ENCODE results near the gene SCAMP3.

The SCAMP3 gene

DNA sequence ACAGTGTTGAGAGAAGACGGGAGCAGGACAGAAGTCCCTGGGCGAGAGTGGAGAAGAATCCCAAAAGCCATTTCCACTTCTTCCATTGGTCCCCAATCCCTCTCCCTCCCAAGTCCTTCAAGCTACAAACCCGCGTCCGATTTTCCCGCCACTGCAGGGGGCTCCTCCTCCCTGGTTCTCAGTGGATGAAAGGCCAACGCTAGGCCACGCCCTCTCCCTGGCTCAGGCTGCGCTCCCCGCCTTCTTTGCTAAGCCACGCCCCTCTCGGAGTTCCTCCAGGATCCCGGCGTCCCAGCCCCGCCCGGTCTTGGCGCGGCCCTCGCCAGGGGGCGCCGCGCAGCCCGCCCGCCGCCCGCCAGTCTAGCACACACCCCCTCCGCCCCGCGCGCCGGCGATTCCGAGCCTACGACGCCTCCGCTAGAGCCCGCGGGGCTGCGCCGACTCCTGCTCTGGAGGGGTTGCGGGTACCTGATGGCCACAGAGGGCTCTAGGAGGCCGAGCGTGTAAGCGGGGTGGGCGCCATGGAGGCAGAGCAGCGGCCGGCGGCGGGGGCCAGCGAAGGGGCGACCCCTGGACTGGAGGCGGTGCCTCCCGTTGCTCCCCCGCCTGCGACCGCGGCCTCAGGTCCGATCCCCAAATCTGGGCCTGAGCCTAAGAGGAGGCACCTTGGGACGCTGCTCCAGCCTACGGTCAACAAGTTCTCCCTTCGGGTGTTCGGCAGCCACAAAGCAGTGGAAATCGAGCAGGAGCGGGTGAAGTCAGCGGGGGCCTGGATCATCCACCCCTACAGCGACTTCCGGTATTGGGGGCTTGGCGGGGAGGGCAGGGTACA lies 15.1 kb upstream of the SCAMP3 start, which contains the start of gene HCN3:
TSS of gene HCN3 (plus strand) at position 394 of the 832 bp plus-strand sequence. CDS start at position 522, 128 bp downstream.
- peaks cover 2% of the 10 kb centered on the region for H3K27me3 Mint-ChIP-seq (ENCODE audit: low read depth)
- peak within 1 kb of the TSS; percentile 58 for H3K27ac Mint-ChIP-seq
- peaks cover 23% of the 10 kb centered on the region for H3K4me1 Mint-ChIP-seq (ENCODE audit: low read depth)
- H3K36me3 Mint-ChIP-seq (ENCODE audit: low read depth): peaks cover 7% of the 10 kb centered on the region
- H3K4me3 Mint-ChIP-seq: peak within 1 kb of the TSS; percentile 83
- no peaks in the 10 kb centered on the region for H3K9me3 Mint-ChIP-seq
- DNase-seq (ENCODE audit: low spot score): peak; percentile 95

DNA sequence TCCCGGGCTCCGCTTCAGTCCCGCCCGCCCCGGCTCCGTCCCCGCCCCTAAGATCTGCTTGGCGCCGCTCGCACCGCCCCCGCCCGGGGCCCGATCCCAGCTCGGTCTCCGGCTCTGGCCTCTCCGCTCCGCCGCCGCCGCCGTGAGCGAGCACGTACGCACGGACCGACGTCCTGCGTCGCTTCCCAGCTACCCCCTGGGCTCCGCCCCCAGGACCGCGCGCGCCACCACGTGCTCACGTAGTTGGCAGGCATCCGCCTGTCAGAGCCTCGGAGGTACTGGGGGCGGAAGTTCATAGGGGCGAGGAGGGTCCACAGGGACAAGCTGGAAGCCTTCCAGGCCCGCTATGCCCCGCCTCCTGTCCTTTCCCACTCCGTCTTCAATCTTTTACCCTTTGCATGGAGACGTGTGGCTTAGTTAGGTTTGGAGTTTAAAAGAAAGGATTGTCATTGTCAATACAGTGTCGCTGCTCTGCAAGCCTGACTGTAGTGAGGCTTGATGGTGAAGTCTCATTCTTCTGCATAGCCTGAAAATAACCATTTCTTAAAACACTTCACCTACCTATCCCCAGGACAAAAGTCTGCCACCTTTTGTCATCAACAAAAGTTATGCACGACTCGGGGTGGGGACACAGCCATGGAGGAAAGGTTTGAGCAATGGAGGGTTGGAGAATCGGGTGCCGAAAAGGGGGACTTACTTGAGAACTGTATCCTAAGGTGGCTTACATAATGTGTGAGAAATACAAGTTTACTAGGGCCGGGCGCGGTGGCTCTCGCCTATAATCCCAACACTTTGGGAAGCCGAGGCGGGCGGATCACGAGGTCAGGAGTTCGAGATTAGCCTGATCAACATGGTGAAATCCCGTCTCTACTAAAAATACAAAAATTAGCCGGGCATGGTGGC lies 11.4 kb upstream of the SCAMP3 start, which contains the start of gene CLK2:
TSS of gene CLK2 (minus strand) at position 162 of the 903 bp plus-strand sequence. CDS start 2,527 bp downstream, outside the sequence.
- Mint-ChIP-seq H3K4me3 (peak within 1 kb of the TSS; percentile 93), H3K27me3 (ENCODE audit: low read depth) (peaks cover 2% of the 10 kb centered on the region), H3K4me1 (ENCODE audit: low read depth) (peaks cover 31% of the 10 kb centered on the region), H3K27ac (peak within 1 kb of the TSS; percentile 90), H3K36me3 (ENCODE audit: low read depth) (peaks cover 35% of the 10 kb centered on the region), H3K9me3 (no peaks in the 10 kb centered on the region)
- peak; percentile 98 for DNase-seq (ENCODE audit: low spot score)

DNA sequence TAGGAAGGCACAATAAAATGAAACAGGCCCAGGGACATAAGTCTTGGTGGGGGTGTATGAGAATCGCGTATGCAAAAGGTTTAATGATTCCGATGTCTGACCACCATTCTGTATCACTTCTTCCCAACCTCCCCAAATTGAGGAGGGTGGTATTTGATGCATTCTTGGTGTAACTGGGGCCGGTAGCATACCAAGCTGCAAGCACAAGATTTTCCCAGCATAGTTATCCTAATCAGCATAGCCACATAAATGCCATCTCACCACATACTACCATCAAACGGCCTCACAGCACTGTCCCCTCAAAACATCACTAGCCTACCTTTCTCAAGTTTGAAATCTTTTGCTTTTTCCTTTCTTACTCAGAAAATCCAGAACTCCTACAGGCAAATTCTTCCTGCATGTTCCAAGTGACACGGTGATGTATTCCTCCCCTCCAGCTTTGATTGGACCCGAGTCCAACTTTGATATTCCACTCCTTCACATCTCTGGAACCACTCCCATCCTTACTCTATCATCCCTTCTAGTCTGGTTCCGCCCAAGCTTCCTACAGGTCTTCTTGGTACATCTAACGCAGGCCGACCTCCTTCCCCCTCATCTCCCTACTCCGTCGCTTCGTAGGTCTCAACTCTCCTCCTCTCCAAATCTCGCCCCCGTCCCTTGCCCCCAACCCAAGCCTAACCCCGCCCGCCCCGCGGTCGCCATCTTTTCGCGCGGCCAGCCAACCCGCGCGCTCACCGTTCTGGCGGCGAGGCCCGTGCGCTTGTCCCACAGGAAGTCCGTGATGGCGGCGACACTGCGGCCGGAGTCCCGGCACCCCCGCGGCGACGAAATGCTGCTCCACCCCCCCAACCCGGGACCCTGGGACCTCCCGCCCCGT lies 10.5 kb upstream of the SCAMP3 start:
- no peak for DNase-seq (ENCODE audit: low spot score)
- no peaks in the 10 kb centered on the region for H3K27me3 Mint-ChIP-seq (ENCODE audit: low read depth)
- peak overlapping the region; percentile 93 for H3K4me3 Mint-ChIP-seq
- H3K4me1 Mint-ChIP-seq (ENCODE audit: low read depth): peaks cover 31% of the 10 kb centered on the region
- peak overlapping the region; percentile 90 for H3K27ac Mint-ChIP-seq
- peaks cover 43% of the 10 kb centered on the region for H3K36me3 Mint-ChIP-seq (ENCODE audit: low read depth)
- H3K9me3 Mint-ChIP-seq: no peaks in the 10 kb centered on the region

DNA sequence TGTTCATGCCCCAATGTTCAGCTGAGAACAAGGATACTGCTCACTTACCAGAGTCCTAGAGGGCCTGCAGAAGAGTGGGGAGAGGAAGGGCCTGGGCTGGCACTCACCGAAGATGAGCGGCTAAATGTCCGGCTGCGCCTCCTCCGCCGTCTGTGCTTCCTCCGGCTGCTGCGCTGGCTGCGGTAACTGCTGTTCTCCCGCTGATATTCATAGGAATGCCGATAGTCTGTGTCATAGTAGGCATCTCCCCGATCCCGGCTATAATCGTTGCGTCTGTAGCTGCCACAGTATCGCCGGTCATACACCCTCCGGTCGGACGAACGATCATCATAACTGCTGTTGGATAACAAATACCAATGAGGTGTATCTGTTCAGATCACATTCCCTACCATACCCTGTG lies 7.2 kb upstream of the SCAMP3 start:
- Mint-ChIP-seq H3K27ac (no peak overlapping the region), H3K36me3 (ENCODE audit: low read depth) (peaks cover 69% of the 10 kb centered on the region), H3K4me1 (ENCODE audit: low read depth) (peaks cover 22% of the 10 kb centered on the region), H3K9me3 (no peaks in the 10 kb centered on the region), H3K27me3 (ENCODE audit: low read depth) (no peaks in the 10 kb centered on the region), H3K4me3 (no peak overlapping the region)
- no peak for DNase-seq (ENCODE audit: low spot score)

DNA sequence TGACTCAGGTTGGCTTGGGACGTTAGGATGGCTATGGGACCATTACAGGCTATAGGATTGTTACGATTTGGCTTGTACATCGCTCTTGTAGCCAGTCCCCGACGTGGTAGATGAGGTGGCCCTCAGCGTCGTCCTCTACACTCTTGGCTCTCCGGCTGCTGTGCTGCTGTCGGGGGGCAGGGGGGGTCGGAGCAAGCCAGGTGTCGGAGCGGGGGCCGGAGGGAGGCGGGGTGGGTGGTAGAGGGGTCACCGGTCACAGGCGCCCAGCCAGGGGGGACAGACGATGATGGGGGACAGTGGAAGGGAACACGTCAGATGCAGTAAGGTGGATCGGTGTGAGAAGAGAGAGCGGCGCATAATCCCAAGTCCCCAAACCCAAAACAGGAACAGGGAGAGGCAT lies 6.5 kb upstream of the SCAMP3 start:
- no peak for DNase-seq (ENCODE audit: low spot score)
- Mint-ChIP-seq H3K36me3 (ENCODE audit: low read depth) (peaks cover 76% of the 10 kb centered on the region), H3K9me3 (no peaks in the 10 kb centered on the region), H3K27me3 (ENCODE audit: low read depth) (no peaks in the 10 kb centered on the region), H3K4me3 (no peak overlapping the region), H3K4me1 (ENCODE audit: low read depth) (peaks cover 19% of the 10 kb centered on the region), H3K27ac (no peak overlapping the region)

DNA sequence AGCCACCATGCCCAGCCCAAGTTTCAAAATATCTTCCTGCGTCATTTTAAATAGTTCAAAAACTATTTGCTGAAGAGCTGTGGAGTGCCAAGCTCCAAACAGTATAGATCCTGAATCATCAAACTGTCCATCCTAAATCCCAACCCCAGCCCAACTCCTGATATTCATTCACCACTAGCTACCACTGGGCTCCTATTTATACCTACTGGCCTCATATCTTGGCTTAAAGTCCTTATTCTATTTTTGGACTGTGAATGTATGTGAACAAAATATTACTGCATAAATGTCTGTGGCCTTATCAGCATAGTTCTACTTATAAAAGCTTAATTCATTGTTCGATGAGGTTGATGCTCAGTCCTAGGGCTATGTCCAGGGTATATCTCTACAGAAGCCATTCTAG lies 5.2 kb upstream of the SCAMP3 start:
- no peak for DNase-seq (ENCODE audit: low spot score)
- peaks cover 80% of the 10 kb centered on the region for H3K36me3 Mint-ChIP-seq (ENCODE audit: low read depth)
- no peak overlapping the region for H3K27ac Mint-ChIP-seq

DNA sequence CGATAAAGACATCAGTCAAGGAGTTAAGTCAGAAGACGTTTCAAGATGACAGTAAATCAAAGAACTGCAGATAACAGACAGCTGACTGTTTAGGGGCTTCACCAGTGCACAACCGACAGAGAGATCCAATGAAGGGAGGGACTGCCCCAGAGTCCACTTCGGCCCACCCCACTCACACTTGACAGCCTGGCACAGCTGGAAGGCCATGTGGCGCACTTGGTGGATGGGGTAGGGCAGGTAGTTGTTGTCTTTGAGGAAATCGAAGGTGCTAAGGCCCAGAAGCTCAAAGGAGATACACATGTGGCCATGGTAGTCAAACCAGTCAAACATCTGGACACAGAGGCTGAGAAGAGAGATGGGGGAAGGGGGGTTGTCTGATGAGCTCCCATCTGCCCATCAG lies 4.4 kb upstream of the SCAMP3 start:
- Mint-ChIP-seq H3K27ac (no peak overlapping the region), H3K9me3 (no peaks in the 10 kb centered on the region), H3K36me3 (ENCODE audit: low read depth) (peaks cover 78% of the 10 kb centered on the region), H3K27me3 (ENCODE audit: low read depth) (no peaks in the 10 kb centered on the region), H3K4me1 (ENCODE audit: low read depth) (peaks cover 18% of the 10 kb centered on the region), H3K4me3 (no peak overlapping the region)
- DNase-seq (ENCODE audit: low spot score): no peak

More for the DNA sequence above, 5.2 kb upstream of the SCAMP3 start:
- no peaks in the 10 kb centered on the region for H3K27me3 Mint-ChIP-seq (ENCODE audit: low read depth)
- H3K9me3 Mint-ChIP-seq: no peaks in the 10 kb centered on the region
- peaks cover 21% of the 10 kb centered on the region for H3K4me1 Mint-ChIP-seq (ENCODE audit: low read depth)
- no peak overlapping the region for H3K4me3 Mint-ChIP-seq

DNA sequence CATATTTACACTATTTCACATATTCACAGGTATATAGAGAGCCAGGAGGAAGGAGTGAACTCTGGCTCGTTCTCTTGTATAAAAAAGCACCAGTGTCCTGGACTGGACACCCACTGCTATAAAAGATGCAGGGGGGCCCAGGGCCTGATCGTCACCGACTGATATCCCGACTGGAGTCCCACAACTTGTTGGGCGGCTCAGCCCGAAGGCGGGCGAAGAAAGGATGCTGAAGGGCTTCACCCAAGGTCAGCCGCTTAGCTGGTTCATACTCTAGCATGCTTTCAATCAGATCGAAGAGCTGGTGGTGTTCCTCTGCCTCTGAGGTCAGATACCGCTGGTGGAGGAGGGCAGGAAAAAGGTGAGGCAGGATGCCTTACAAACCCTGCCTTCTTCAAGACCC lies 907 bp upstream of the SCAMP3 start:
- peaks cover 23% of the 10 kb centered on the region for H3K4me1 Mint-ChIP-seq (ENCODE audit: low read depth)

DNA sequence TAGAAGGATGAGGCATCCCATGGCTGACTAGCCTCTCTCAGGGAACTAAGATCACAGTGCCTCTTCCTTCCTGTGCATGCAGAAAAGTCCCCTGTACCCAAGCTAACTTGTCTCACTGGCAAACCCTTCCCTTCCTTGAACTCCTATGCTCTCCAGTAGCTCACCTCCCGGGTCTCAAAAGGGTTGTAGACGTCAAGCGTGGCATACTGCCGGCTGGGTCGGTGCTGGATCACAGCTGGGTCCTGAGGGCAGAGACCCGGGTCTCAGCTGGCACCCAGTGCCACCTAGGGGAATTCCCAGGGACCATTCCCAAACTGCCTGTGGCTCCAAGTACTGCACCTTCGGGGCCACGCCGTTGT lies 688 bp downstream of the SCAMP3 start:
- peaks cover 24% of the 10 kb centered on the region for H3K4me1 Mint-ChIP-seq (ENCODE audit: low read depth)
- H3K27me3 Mint-ChIP-seq (ENCODE audit: low read depth): no peaks in the 10 kb centered on the region
- peaks cover 64% of the 10 kb centered on the region for H3K36me3 Mint-ChIP-seq (ENCODE audit: low read depth)
- no peak for DNase-seq (ENCODE audit: low spot score)
- peak overlapping the region; percentile 89 for H3K27ac Mint-ChIP-seq
- H3K9me3 Mint-ChIP-seq: no peaks in the 10 kb centered on the region
- peak overlapping the region; percentile 96 for H3K4me3 Mint-ChIP-seq

More for the DNA sequence above, 907 bp upstream of the SCAMP3 start:
- Mint-ChIP-seq H3K27ac (peak overlapping the region; percentile 37), H3K27me3 (ENCODE audit: low read depth) (no peaks in the 10 kb centered on the region), H3K36me3 (ENCODE audit: low read depth) (peaks cover 67% of the 10 kb centered on the region), H3K9me3 (no peaks in the 10 kb centered on the region), H3K4me3 (peak overlapping the region; percentile 96)
- DNase-seq (ENCODE audit: low spot score): no peak

DNA sequence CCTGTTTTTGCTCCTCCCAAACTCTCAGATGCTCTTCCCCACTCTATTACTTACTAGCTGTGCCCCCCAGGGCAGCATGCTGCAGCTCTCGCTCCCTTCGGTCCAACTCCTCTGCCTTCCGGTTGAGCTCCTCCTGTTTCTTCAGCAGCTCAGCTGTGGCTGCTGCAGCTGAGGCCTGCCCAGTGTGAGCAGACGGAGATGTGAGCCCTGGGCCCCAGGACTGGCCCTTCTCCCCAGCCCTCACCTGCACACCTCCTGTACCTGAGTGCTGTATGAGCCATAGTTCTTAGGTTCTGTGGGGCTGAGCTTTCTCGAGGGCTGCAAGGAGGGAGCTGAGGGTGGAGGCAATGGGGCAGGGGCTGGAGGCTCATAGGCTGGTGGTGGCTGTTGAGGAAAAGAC lies 1.9 kb downstream of the SCAMP3 start:
- peaks cover 59% of the 10 kb centered on the region for H3K36me3 Mint-ChIP-seq (ENCODE audit: low read depth)
- no peaks in the 10 kb centered on the region for H3K9me3 Mint-ChIP-seq
- H3K27me3 Mint-ChIP-seq (ENCODE audit: low read depth): no peaks in the 10 kb centered on the region
- no peak overlapping the region for H3K27ac Mint-ChIP-seq
- no peak overlapping the region for H3K4me3 Mint-ChIP-seq
- no peak for DNase-seq (ENCODE audit: low spot score)
- peaks cover 24% of the 10 kb centered on the region for H3K4me1 Mint-ChIP-seq (ENCODE audit: low read depth)

DNA sequence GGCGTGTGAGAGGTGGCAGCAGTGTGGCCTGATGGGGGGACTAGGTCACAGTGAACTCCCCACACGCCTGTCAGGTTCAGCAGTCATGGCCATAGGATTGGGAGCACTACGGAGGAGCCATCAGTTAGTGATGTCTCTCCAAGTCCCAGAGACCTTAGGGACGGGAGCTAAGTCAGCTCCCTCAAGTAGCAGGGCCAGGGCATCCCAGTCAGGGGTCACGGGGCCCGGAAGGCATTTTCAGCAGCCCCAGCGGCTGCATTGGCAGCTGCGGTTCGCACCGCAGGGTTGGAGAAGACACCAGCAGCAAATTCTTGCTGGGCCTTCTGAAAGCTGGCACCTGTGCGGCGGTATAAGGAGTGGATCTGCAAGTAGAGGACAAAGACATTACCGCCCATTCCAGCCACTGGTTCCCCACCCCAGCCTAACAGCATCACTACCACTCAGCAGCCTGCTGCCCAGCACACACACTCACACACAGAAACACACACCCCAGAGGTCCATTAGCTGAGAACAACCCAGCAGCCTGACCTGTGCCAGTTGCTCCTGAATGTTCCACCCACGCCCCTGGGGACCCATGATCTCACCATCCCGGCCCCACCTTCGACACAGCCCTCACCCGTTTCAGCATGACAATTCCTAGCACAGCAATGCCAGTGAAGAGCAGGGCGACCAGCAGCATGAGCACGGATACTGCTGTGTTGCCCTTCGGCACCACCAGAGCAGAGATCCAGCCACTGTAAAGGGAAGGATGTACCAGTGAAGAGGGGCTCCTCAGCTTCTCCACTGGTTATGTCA lies 5.9 kb downstream of the SCAMP3 start:
- Mint-ChIP-seq H3K4me3 (peak overlapping the region; percentile 74), H3K4me1 (ENCODE audit: low read depth) (peaks cover 26% of the 10 kb centered on the region), H3K27me3 (ENCODE audit: low read depth) (no peaks in the 10 kb centered on the region), H3K36me3 (ENCODE audit: low read depth) (peaks cover 29% of the 10 kb centered on the region), H3K27ac (no peak overlapping the region), H3K9me3 (no peaks in the 10 kb centered on the region)
- no peak for DNase-seq (ENCODE audit: low spot score)

DNA sequence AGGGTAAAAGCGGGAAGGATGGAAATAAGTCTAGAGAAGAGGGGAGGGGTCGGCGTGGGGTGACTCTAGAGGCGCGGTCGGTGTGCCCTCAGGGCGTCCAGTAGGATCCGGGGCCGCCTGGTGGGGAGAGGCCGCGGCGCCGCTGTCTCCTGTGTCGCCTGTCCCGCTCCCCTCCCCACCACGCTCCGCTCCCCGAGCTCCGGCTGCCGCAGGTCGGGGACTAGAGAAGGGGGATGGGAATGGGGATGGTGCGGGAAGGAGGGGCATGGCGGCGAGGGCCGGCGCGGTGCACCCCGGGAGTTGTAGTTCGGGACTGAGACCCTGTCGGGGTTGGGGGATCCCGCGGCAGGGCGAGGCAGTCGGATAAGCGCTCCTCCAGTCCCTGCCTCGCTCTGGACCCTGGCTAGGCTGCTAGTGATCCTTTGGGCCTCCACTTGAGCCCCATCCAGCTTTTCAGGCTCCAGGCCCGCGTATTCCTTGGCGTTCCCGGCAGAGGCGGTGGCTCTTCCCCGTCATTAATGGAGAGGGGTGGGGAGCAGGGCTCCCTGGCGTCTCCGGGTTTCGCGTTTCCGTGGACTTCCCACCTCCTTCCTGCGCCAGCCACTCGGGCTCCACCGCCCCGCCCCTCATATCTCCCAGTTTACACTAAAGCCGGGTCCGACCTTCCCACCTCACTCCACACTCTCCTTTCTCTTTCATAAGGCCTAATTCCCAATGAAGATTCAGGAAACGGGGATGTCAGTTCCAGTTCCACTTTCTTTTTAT lies 6.7 kb downstream of the SCAMP3 start, which contains the start of gene ENTREP3:
TSS of gene ENTREP3 (minus strand) at position 241 of the 765 bp plus-strand sequence. CDS start 606 bp downstream, outside the sequence.
- peak within 1 kb of the TSS; percentile 52 for H3K27ac Mint-ChIP-seq
- peaks cover 27% of the 10 kb centered on the region for H3K4me1 Mint-ChIP-seq (ENCODE audit: low read depth)
- no peaks in the 10 kb centered on the region for H3K9me3 Mint-ChIP-seq
- H3K27me3 Mint-ChIP-seq (ENCODE audit: low read depth): no peaks in the 10 kb centered on the region
- peak within 1 kb of the TSS; percentile 83 for H3K4me3 Mint-ChIP-seq
- H3K36me3 Mint-ChIP-seq (ENCODE audit: low read depth): peaks cover 23% of the 10 kb centered on the region
- peak; percentile 75 for DNase-seq (ENCODE audit: low spot score)
